Central memory CD4-positive, alpha-beta T cell (primary cell): Measurements from ENCODE around the gene LRP8.

Experiments used
- DNase-seq: peaks from one replicate; pipeline ENCODE4 v3.0.0; 2022

The LRP8 gene

GRCh38 chr1:53256511-53257453 lies 71.1 kb downstream of the LRP8 start:
- DNase-seq = no peak

DNA sequence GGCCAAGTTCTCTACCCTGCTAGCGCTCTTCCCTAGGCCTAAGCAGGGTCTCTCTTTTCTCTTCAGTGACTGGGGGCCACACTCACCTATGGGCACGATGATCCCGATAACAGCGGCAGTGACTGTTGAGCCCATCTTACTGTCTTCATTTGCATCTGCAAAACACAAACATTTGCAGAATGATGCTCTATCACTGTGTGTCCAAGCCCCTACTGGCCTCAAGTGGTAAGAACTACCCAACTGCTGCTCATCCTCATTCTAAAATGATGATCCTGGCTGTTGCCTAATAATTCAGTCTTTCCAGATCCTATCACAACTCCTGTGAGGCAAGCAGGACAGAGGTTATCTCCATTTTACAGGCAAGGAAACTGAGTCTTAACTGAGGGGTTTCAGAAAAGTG lies 72.8 kb downstream of the LRP8 start:
- no peak for DNase-seq

GRCh38 chr1:53254011-53254640 lies 73.7 kb downstream of the LRP8 start:
- DNase-seq = no peak

DNA sequence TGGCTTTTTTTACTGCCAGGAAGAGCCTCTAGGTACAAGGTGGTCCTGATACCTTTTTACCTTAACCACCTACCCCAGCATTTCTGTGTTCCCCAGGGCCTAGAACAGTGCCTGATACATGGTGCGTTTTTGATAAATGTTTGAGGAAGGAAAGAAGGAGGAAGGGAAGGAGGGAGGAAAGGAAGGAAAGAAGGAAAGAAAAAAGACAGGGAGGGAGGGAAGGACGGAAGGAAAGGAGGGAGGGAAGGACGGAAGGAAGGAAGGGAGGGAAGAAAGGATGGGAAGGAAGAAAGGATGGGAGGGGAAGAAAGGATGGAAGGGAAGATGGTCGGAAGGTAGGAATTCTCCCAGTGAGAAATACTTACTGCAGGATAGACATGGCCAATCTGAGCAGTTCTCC lies 77.5 kb downstream of the LRP8 start:
- no peak for DNase-seq

GRCh38 chr1:53249706-53250105 lies 78.2 kb downstream of the LRP8 start:
- no peak for DNase-seq

GRCh38 chr1:53246261-53247134 lies 81.4 kb downstream of the LRP8 start:
- DNase-seq = no peak

DNA sequence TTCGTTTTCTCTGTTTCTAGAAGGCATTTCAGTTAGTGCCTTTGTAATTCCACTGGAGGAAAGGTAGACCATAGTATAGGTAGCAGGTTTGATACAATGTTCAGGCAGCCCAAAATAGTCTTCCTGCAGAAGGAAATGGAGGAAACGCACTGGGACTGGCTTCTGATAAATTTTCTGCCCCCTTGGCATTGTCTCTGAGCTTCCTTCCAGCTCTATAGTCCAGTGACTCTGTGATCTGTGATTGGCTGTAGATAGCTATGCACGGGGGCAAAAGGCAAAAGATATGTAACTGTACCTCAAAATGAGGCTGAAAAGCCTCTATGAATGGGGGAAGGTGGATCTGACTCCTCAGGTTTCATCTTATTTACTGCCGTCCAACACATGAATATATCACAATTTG lies 83.7 kb downstream of the LRP8 start:
- DNase-seq = no peak

DNA sequence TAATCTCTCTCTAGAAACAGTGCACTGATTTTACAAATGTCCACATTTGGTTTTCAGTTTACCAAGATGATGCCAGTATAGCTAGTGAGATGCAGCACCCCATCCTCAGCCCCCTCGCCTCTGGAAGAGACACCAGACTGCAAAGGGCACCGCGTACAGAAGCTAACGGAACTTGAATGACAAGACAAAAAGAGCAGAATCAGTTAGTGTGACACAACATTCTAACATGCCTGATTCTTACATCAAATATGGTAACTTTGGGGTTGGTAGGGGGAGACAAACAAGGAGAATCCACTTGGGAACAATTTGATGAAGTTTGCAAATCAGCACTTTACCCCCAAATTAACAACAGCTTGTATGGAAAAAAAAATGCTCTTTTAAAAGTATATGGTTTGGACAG lies 85.5 kb downstream of the LRP8 start:
- no peak for DNase-seq

GRCh38 chr1:53241828-53242227 lies 86.0 kb downstream of the LRP8 start:
- no peak for DNase-seq

GRCh38 chr1:53238197-53239155 lies 89.4 kb downstream of the LRP8 start, which contains the start of gene MAGOH:
Gene MAGOH (minus strand): TSS chr1:53238518. CDS start chr1:53238448, 70 bp downstream.
- peak; percentile 92 for DNase-seq

DNA sequence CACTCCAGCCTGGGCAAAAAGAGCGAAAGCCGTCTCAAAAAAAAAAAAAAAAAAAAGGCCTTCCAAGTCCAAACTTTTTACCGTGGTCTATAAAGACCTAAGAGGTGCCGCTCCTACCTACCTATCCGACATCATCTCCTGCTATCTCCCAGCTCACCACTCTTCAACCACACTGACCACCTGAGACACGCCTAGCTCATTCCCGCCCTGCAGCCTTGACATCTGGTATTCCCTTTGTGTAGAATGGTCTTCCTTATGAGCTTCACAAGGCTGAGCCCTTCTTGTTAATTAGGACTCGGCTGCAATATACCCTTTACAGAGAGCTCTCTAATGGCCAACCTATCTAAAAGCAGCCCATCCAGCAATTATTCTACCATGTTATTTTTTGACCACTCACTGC lies 90.2 kb downstream of the LRP8 start:
- no peak for DNase-seq

GRCh38 chr1:53220962-53221286 lies 106.9 kb downstream of the LRP8 start:
- DNase-seq = no peak

GRCh38 chr1:53220171-53220961 lies 107.5 kb downstream of the LRP8 start, which contains the start of gene CZIB:
Gene CZIB (minus strand): TSS chr1:53220634. CDS start chr1:53220575, 59 bp downstream.
- DNase-seq = peak; percentile 90

- DNase-seq = no peak
Observed at GRCh38 chr1:53219711-53220110, 108.2 kb downstream of the LRP8 start.

- no peak for DNase-seq
Observed at GRCh38 chr1:53218201-53218600, 109.7 kb downstream of the LRP8 start.

- no peak for DNase-seq
Observed at GRCh38 chr1:53214376-53214940, 113.4 kb downstream of the LRP8 start.

DNA sequence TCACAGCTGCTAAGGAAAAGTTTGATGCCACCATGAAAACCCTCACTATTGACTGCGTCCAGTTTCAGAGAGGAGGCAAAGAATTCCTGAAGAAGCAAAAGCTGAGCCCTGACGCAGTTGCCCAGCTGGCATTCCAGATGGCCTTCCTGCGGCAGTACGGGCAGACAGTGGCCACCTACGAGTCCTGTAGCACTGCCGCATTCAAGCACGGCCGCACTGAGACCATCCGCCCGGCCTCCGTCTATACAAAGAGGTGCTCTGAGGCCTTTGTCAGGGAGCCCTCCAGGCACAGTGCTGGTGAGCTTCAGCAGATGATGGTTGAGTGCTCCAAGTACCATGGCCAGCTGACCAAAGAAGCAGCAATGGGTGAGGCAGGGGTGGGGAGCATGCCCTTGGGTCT lies 116.9 kb downstream of the LRP8 start:
- no peak for DNase-seq

GRCh38 chr1:53210352-53210751 lies 117.5 kb downstream of the LRP8 start:
- DNase-seq = no peak

GRCh38 chr1:53207726-53208125 lies 120.1 kb downstream of the LRP8 start:
- no peak for DNase-seq

- no peak for DNase-seq
Observed at GRCh38 chr1:53206735-53207379, 121.0 kb downstream of the LRP8 start.
